ENCODE data around the gene PIGQ.

Gene PIGQ

GRCh38 chr16:606656-607307 is 37.0 kb downstream of the PIGQ start:
- no peak for DNase-seq (ENCODE audit: low read depth in 3 of 3)

- DNase-seq (ENCODE audit: low read depth in 3 of 3), result peak in 1 of 3 experiments; percentile 65
These were observed 38.3 kb downstream of the PIGQ start for GRCh38 chr16:608019-608418.

- no peak for DNase-seq (ENCODE audit: low read depth in 3 of 3)
These were observed 39.5 kb downstream of the PIGQ start for GRCh38 chr16:609316-609715.

GRCh38 chr16:609984-610383 is 40.2 kb downstream of the PIGQ start:
- DNase-seq (ENCODE audit: low read depth in 3 of 3), result no peak

- DNase-seq (ENCODE audit: low read depth in 3 of 3), result peak in 2 of 3 experiments; percentile 30 to 61
These were observed 41.0 kb downstream of the PIGQ start for GRCh38 chr16:610513-611381.

GRCh38 chr16:615122-615521 is 45.4 kb downstream of the PIGQ start:
- no peak for DNase-seq (ENCODE audit: low read depth in 3 of 3)

GRCh38 chr16:616733-617586 is 47.2 kb downstream of the PIGQ start:
- no peak for DNase-seq (ENCODE audit: low read depth in 3 of 3)

- DNase-seq (ENCODE audit: low read depth in 3 of 3), result no peak
These were observed 48.1 kb downstream of the PIGQ start for GRCh38 chr16:617855-618254.

GRCh38 chr16:619476-620100 is 49.8 kb downstream of the PIGQ start:
- DNase-seq (ENCODE audit: low read depth in 3 of 3), result no peak

- no peak for DNase-seq (ENCODE audit: low read depth in 3 of 3)
These were observed 51.1 kb downstream of the PIGQ start for GRCh38 chr16:620700-621525.

GRCh38 chr16:621526-622105 is 51.8 kb downstream of the PIGQ start:
- no peak for DNase-seq (ENCODE audit: low read depth in 3 of 3)

- DNase-seq (ENCODE audit: low read depth in 3 of 3), result no peak
These were observed 53.1 kb downstream of the PIGQ start for GRCh38 chr16:622920-623280.

- no peak for DNase-seq (ENCODE audit: low read depth in 3 of 3)
These were observed 54.8 kb downstream of the PIGQ start for GRCh38 chr16:624526-625070.

GRCh38 chr16:625117-625976 is 55.6 kb downstream of the PIGQ start:
- DNase-seq (ENCODE audit: low read depth in 3 of 3), result no peak

GRCh38 chr16:625977-626765 is 56.4 kb downstream of the PIGQ start:
- no peak for DNase-seq (ENCODE audit: low read depth in 3 of 3)

GRCh38 chr16:626787-627453 is 57.2 kb downstream of the PIGQ start:
- DNase-seq (ENCODE audit: low read depth in 3 of 3), result no peak

GRCh38 chr16:627454-628239 is 57.9 kb downstream of the PIGQ start:
- no peak for DNase-seq (ENCODE audit: low read depth in 3 of 3)
